Peyer's patch (tissue), 4 donors: ENCODE results near the gene SYT11.

Source experiments
- CTCF ChIP-seq, 6 experiments: fragments of 450-650 bp in 4 of 6; fragments of 200-600 bp in 2 of 6; sonication (generic) in 1 of 6; IDR thresholded peaks; one replicate each; pipeline ENCODE4 v1.5.1; 2017 to 2019; ENCODE audit warnings: antibody characterized with exemption in 6 of 6, mild to moderate bottlenecking in 3 of 6, moderate library complexity in 1 of 6
- POLR2A ChIP-seq, 2 donors: fragments of 450-650 bp; IDR thresholded peaks; one replicate each; pipeline ENCODE4 v1.5.1; 2017; ENCODE audit warnings: antibody characterized with exemption in 2 of 2, mild to moderate bottlenecking in 2 of 2, moderate library complexity in 2 of 2

GRCh38 chr1:155871390-155871789, 12.0 kb downstream of the SYT11 start:
- TF ChIP-seq POLR2A (IDR thresholded peaks at IDR 0.05) (no peak), CTCF (IDR thresholded peaks at IDR 0.05) (no peak)
